Prostate gland (tissue), 2 donors: ENCODE data around the gene STKLD1. TPM values are rescaled to one million over a fixed set of nuclear protein-coding genes. Genes with fewer than 3 reads are reported as not detected.
"Not testable (repeated sequence)": the region's sequence is repeated elsewhere in the genome, so short reads cannot be mapped to it uniquely, and the experiment has no call there.

ENCODE experiments used
- DNase-seq: peaks from one replicate; pipeline ENCODE4 v3.0.0-alpha.2; 2019; ENCODE audit warnings: low spot score
- H3K27ac ChIP-seq, 2 donors: fragments of 200-600 bp; sonication (generic); 2 replicates each; pipeline ENCODE4 v1.5.1; 2017 to 2019
- H3K27me3 ChIP-seq: fragments of 200-600 bp; sonication (generic); replicated peaks from 2 replicates; pipeline ENCODE4 v1.5.1; 2019; ENCODE audit not compliant: insufficient read depth
- H3K36me3 ChIP-seq, 2 donors: fragments of 200-600 bp; sonication (generic); 1 replicate in 1 of 2; 2 replicates in 1 of 2; pipeline versions ENCODE4 v1.5.1 to v1.8.1; 2017 to 2019
- H3K4me1 ChIP-seq: fragments of 200-600 bp; sonication (generic); replicated peaks from 2 replicates; pipeline ENCODE4 v1.5.1; 2019
- H3K4me3 ChIP-seq, 2 donors: fragments of 200-600 bp; sonication (generic); 2 replicates each; pipeline ENCODE4 v1.5.1; 2017 to 2019
- H3K9me3 ChIP-seq: fragments of 200-600 bp; sonication (generic); 2 replicates; pipeline ENCODE4 v1.5.1; 2017
- CTCF ChIP-seq, 4 experiments: fragments of 200-600 bp in 2 of 4; fragments of 450-650 bp in 2 of 4; sonication (generic) in 2 of 4; IDR thresholded peaks; 1 replicate in 3 of 4; 2 replicates in 1 of 4; pipeline ENCODE4 v1.5.1; 2016 to 2019; ENCODE audit warnings: antibody characterized with exemption in 4 of 4, mild to moderate bottlenecking in 2 of 4, moderate library complexity in 2 of 4
- POLR2A ChIP-seq: fragments of 450-650 bp; IDR thresholded peaks from one replicate; pipeline ENCODE4 v1.6.1; 2016; ENCODE audit warnings: antibody characterized with exemption, mild to moderate bottlenecking
- POLR2AphosphoS5 ChIP-seq: sonication (generic); formaldehyde crosslinking; IDR thresholded peaks from one replicate; pipeline ENCODE4 v1.6.1; 2017; ENCODE audit warnings: antibody characterized with exemption
- WGBS: methylation state at CpG from one replicate; pipeline ENCODE4 v1.1.5; 2018; 5-methylcytosine and 5-hydroxymethylcytosine counted together
- intact Hi-C: fragments of 100-400 bp; cut with DNase I; formaldehyde crosslinking; loops from one replicate; pipeline ENCODE4 v1.14.2; 2022
- total RNA-seq, 2 donors: library from RNA; depleted of rRNA; stranded (reverse); fragments of >200 nt; gene quantifications; one replicate each; pipeline ENCODE4 v1.1.0, GENCODE V29; 2016

Gene STKLD1
- total RNA-seq, 2 donors from 2014 or later = 0.87 to 1.0 TPM

GRCh38 chr9:133443248-133443647 is 67.1 kb downstream of the STKLD1 start:
- no peak for DNase-seq
- WGBS = 93% methylated on average over 7 of the region's 15 CpGs
- Histone ChIP-seq H3K27me3 (no peaks in the 10 kb centered on the region), H3K9me3 (no peaks in the 10 kb centered on the region), H3K4me3 (no peak overlapping the region), H3K36me3 (no peaks in the 10 kb centered on the region), H3K27ac (no peak overlapping the region), H3K4me1 (no peaks in the 10 kb centered on the region)
- TF ChIP-seq POLR2A = no peak
- no peak for TF ChIP-seq POLR2AphosphoS5
- TF ChIP-seq CTCF (IDR thresholded peaks at IDR 0.05) = no peak
- intact Hi-C loops = no loop called here

GRCh38 chr9:133443982-133444381 is 67.8 kb downstream of the STKLD1 start:
- intact Hi-C loops = no loop called here
- Histone ChIP-seq H3K36me3 (no peaks in the 10 kb centered on the region), H3K27me3 (no peaks in the 10 kb centered on the region), H3K27ac (no peak overlapping the region), H3K9me3 (no peaks in the 10 kb centered on the region), H3K4me3 (no peak overlapping the region), H3K4me1 (no peaks in the 10 kb centered on the region)
- WGBS = 79% methylated on average over 8 of the region's 8 CpGs
- no peak for DNase-seq
- TF ChIP-seq CTCF (IDR thresholded peaks at IDR 0.05) (no peak), POLR2A (no peak), POLR2AphosphoS5 (no peak)

- H3K27me3 ChIP-seq = no peaks in the 10 kb centered on the region
- H3K36me3 ChIP-seq = no peaks in the 10 kb centered on the region
- DNase-seq = no peak
- no peaks in the 10 kb centered on the region for H3K4me1 ChIP-seq
- H3K9me3 ChIP-seq = no peaks in the 10 kb centered on the region
- intact Hi-C loops = no loop called here
- H3K4me3 ChIP-seq = no peak overlapping the region
- TF ChIP-seq CTCF (IDR thresholded peaks at IDR 0.05) (no peak), POLR2A (no peak), POLR2AphosphoS5 (no peak)
- no peak overlapping the region for H3K27ac ChIP-seq
- 83% methylated on average over 21 of the region's 23 CpGs for WGBS
Observed at GRCh38 chr9:133445293-133445969, 69.3 kb downstream of the STKLD1 start.

GRCh38 chr9:133448487-133448972 is 72.4 kb downstream of the STKLD1 start:
- intact Hi-C loops = no loop called here
- Histone ChIP-seq H3K9me3 (no peaks in the 10 kb centered on the region), H3K4me1 (no peaks in the 10 kb centered on the region), H3K36me3 (no peaks in the 10 kb centered on the region), H3K4me3 (no peak overlapping the region), H3K27me3 (no peaks in the 10 kb centered on the region), H3K27ac (no peak overlapping the region)
- no peak for DNase-seq
- 67% methylated on average over 13 of the region's 13 CpGs for WGBS
- TF ChIP-seq POLR2A (no peak), POLR2AphosphoS5 (no peak)

GRCh38 chr9:133449760-133450159 is 73.6 kb downstream of the STKLD1 start:
- intact Hi-C loops = no loop called here
- H3K4me3 ChIP-seq = no peak overlapping the region
- H3K27me3 ChIP-seq = no peaks in the 10 kb centered on the region
- H3K9me3 ChIP-seq = no peaks in the 10 kb centered on the region
- TF ChIP-seq CTCF (IDR thresholded peaks at IDR 0.05) = no peak
- no peak for TF ChIP-seq POLR2A
- TF ChIP-seq POLR2AphosphoS5 = no peak
- 72% methylated on average over 12 of the region's 12 CpGs for whole genome bisulfite sequencing
- no peaks in the 10 kb centered on the region for H3K36me3 ChIP-seq
- H3K4me1 ChIP-seq = no peaks in the 10 kb centered on the region
- H3K27ac ChIP-seq = no peak overlapping the region
- DNase-seq = peak; percentile 47

GRCh38 chr9:133451865-133452264 is 75.7 kb downstream of the STKLD1 start:
- H3K27me3 ChIP-seq, H3K4me1 ChIP-seq, DNase-seq, H3K9me3 ChIP-seq, H3K4me3 ChIP-seq, intact Hi-C loops, H3K27ac ChIP-seq, H3K36me3 ChIP-seq: not testable (repeated sequence)
- 96% methylated on average over 5 of the region's 5 CpGs for WGBS
